SJCRH30 (cell line): ENCODE data around the gene NTM. TPM values are rescaled to one million over a fixed set of nuclear protein-coding genes. Genes with fewer than 3 reads are reported as not detected.

Source experiments
- DNase-seq, 2 experiments: peaks; one replicate each; pipeline ENCODE4 v3.0.0-alpha.2; 2015 to 2020
- H3K27ac ChIP-seq: fragments of 250-450 bp; sonication (Bioruptor Pico); 2 replicates; pipeline ENCODE4 v1.5.1; 2020; ENCODE audit warnings: mild to moderate bottlenecking, moderate library complexity
- H3K27me3 ChIP-seq: fragments of 250-450 bp; sonication (Bioruptor Pico); 2 replicates; pipeline ENCODE4 v1.5.1; 2020; ENCODE audit warnings: mild to moderate bottlenecking, moderate library complexity
- H3K36me3 ChIP-seq: fragments of 250-450 bp; sonication (Bioruptor Pico); 2 replicates; pipeline ENCODE4 v1.5.1; 2020; ENCODE audit warnings: mild to moderate bottlenecking, moderate library complexity
- H3K4me1 ChIP-seq: fragments of 250-450 bp; sonication (Bioruptor Pico); 2 replicates; pipeline ENCODE4 v1.5.1; 2020; ENCODE audit warnings: mild to moderate bottlenecking, moderate library complexity
- H3K4me3 ChIP-seq: fragments of 250-450 bp; sonication (Bioruptor Pico); 2 replicates; pipeline ENCODE4 v1.5.1; 2020; ENCODE audit warnings: mild to moderate bottlenecking, moderate library complexity
- H3K9me3 ChIP-seq: fragments of 250-450 bp; sonication (Bioruptor Pico); replicated peaks from 2 replicates; pipeline ENCODE4 v1.5.1; 2020; ENCODE audit warnings: mild to moderate bottlenecking, moderate library complexity
- total RNA-seq: library from RNA; depleted of rRNA; stranded (reverse); fragments of >200 nt; shearing (Covaris generic); gene quantifications from 2 replicates; pipeline ENCODE4 v1.2.3, GENCODE V29; 2014

The NTM gene
- total RNA-seq, 1 experiment from 2014 or later, result not detected

DNA sequence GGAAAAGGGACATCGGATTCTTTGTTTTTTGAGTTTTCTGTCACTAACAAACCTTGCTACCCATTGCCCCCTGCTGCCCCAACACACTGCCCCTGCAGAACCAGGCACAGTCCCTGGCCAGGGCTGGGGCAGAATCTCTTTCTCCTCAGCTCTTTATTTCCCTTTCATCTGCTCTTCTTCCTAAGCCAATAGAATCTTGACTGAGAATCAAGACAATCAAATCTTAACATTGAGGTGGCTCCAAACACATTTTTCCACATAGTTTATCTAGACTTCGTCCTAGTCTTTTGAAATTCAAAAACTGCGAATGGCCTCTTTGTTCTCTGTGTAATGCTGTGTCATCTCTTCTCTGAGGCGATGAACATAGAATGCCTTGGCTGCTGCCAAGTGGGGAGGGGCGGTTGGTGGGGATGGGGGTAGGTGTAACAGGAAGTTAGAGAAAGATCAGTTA is 16.1 kb upstream of the NTM start:
- H3K4me1 ChIP-seq, result no peaks in the 10 kb centered on the region
- no peaks in the 10 kb centered on the region for H3K9me3 ChIP-seq
- H3K27me3 ChIP-seq, result no peaks in the 10 kb centered on the region
- no peak overlapping the region for H3K4me3 ChIP-seq
- H3K27ac ChIP-seq, result no peak overlapping the region
- no peaks in the 10 kb centered on the region for H3K36me3 ChIP-seq
- DNase-seq, result no peak

GRCh38 chr11:131356206-131356605 is 14.2 kb upstream of the NTM start:
- Histone ChIP-seq H3K27ac (no peak overlapping the region), H3K36me3 (no peaks in the 10 kb centered on the region), H3K27me3 (no peaks in the 10 kb centered on the region), H3K4me1 (no peaks in the 10 kb centered on the region), H3K9me3 (no peaks in the 10 kb centered on the region), H3K4me3 (no peak overlapping the region)
- peak; percentile 25 to 38 for DNase-seq

DNA sequence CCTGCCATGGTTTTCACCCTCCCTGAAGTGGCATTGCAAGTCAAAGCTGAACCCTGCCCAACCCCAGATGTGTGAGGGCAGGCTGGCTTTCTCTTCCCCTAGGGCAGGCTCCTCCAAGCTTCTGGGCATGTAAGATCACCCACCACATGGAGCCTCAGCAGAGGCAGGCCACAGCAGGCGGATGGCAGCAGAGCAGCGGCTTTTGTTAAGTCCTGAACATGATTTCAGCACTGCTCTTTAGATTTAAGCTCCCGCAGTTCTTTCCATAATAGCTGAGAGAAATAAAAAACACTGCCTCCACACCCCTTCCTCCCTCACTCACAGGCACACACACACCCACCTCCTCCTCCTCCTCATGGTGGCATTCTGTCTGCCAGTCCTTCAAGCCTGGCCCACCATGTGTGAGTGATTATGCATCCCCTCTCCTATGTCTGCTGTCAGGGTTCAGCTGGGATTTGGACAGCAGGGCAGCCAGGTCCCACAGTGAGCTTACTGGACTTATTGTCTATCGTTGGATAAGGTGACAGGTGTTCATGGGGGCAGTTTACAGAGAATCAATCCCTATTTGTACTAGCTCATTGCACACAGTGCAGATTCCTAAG is 5.0 kb upstream of the NTM start:
- Histone ChIP-seq H3K4me1 (no peaks in the 10 kb centered on the region), H3K27ac (no peak overlapping the region), H3K36me3 (no peaks in the 10 kb centered on the region), H3K4me3 (no peak overlapping the region), H3K9me3 (no peaks in the 10 kb centered on the region), H3K27me3 (no peaks in the 10 kb centered on the region)
- no peak for DNase-seq

- H3K9me3 ChIP-seq, result no peaks in the 10 kb centered on the region
- H3K36me3 ChIP-seq, result no peaks in the 10 kb centered on the region
- no peak overlapping the region for H3K4me3 ChIP-seq
- no peak for DNase-seq
- no peaks in the 10 kb centered on the region for H3K27me3 ChIP-seq
- no peak overlapping the region for H3K27ac ChIP-seq
- H3K4me1 ChIP-seq, result no peaks in the 10 kb centered on the region
Observed at GRCh38 chr11:131370901-131371790, 731 bp downstream of the NTM start.

- Histone ChIP-seq H3K4me1 (no peaks in the 10 kb centered on the region), H3K4me3 (no peak overlapping the region), H3K27ac (no peak overlapping the region), H3K9me3 (no peaks in the 10 kb centered on the region), H3K27me3 (no peaks in the 10 kb centered on the region), H3K36me3 (no peaks in the 10 kb centered on the region)
- DNase-seq, result no peak
Observed at GRCh38 chr11:131371791-131372104, 1.3 kb downstream of the NTM start.

DNA sequence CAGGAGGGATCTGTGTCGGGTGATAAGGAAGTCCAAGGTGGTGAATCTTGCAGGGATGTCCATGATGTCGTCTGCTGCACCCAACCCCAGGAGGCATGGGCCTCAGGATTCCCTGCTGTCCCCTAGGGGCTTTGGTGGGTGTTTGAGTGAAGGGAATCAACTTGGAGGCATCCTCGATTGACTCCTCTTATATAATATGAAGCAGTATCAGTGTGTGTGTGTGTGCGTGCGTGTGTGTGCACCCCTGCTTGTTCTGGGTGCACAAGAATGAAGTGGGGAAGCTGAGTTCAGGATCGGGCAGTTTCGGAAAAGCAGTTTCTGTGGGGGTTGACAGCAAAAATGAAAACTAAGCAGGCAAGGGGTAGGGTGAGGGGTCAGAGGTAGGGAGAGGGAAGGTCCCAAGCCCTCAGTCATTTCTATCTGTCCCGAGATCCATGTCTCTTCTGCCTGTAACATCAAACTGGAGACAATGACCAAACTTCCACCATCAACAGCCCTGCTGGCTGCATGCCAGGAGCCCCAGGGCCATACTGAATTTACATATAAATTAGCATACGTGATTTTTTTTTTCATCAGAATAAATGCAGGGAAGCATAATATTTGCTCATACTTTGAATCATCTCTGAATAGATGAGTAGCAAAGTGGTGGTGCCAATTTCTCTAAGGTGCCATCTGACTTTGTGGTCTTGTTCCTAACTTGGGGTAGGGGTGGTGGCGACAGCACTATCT is 2.0 kb downstream of the NTM start:
- Histone ChIP-seq H3K27me3 (no peaks in the 10 kb centered on the region), H3K4me3 (no peak overlapping the region), H3K36me3 (no peaks in the 10 kb centered on the region), H3K4me1 (no peaks in the 10 kb centered on the region), H3K9me3 (no peaks in the 10 kb centered on the region), H3K27ac (no peak overlapping the region)
- peak in 1 of 2 experiments; percentile 1 for DNase-seq

DNA sequence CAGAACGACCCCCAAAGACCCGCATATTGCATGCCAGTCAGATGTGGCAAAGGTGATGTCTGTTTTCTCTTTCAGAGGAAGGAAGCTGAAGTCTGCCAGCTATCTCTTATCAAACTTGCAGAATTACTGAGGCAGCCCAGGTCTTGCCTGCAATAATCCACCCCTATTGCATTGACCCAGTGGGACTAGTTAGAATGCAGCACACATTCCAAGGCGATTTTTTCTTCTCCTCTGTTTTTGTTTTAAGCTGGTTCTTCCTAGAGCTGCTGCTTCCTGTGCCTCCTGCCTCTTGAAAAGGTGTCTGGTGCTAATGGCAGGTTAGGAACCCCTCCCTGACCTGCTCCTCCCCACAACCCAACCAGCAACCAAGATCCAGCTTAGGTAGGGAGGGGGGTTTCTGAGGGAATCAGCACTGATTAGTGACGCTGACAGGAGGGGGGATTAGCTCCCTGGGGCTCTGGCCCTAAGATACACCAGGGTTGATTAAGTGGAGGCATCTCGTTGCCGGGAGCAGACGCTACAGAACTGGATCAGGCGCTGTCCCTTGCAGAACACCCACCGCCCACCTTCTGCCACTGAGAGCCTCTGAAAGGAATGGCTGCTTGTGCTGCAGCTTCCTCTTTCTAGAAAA is 2.8 kb downstream of the NTM start:
- Histone ChIP-seq H3K4me1 (no peaks in the 10 kb centered on the region), H3K9me3 (no peaks in the 10 kb centered on the region), H3K27ac (no peak overlapping the region), H3K4me3 (no peak overlapping the region), H3K27me3 (no peaks in the 10 kb centered on the region), H3K36me3 (no peaks in the 10 kb centered on the region)
- DNase-seq, result no peak

DNA sequence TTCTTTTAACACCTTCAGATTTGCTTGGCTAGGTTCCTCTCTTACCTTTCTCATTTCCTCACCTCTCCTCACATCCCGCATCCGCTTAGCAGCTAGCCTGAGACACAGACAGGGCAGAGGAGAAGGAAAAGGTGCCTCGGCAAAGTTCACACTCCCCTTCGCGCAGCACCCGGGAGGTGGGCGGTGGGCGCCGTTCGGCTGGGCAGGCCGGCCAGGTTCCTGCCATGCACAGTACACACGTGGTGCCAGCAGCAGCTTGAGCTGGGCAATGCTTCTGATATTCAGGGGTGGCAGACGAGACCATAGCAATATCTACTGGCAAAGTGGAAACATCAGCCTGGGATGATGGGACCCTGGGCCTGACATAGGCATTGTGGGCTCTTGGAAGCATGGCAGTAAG is 3.3 kb downstream of the NTM start:
- H3K27me3 ChIP-seq, result no peaks in the 10 kb centered on the region
- H3K27ac ChIP-seq, result no peak overlapping the region
- H3K4me1 ChIP-seq, result no peaks in the 10 kb centered on the region
- H3K36me3 ChIP-seq, result no peaks in the 10 kb centered on the region
- H3K4me3 ChIP-seq, result no peak overlapping the region
- no peak for DNase-seq
- no peaks in the 10 kb centered on the region for H3K9me3 ChIP-seq

- no peak overlapping the region for H3K4me3 ChIP-seq
- DNase-seq, result no peak
- H3K9me3 ChIP-seq, result no peaks in the 10 kb centered on the region
- no peak overlapping the region for H3K27ac ChIP-seq
- H3K36me3 ChIP-seq, result no peaks in the 10 kb centered on the region
- H3K27me3 ChIP-seq, result no peaks in the 10 kb centered on the region
- H3K4me1 ChIP-seq, result no peaks in the 10 kb centered on the region
Observed at GRCh38 chr11:131375421-131375820, 5.0 kb downstream of the NTM start.

- Histone ChIP-seq H3K27ac (no peak overlapping the region), H3K27me3 (no peaks in the 10 kb centered on the region), H3K9me3 (no peaks in the 10 kb centered on the region), H3K36me3 (no peaks in the 10 kb centered on the region), H3K4me1 (no peaks in the 10 kb centered on the region), H3K4me3 (no peak overlapping the region)
- DNase-seq, result no peak
Observed at GRCh38 chr11:131375915-131376314, 5.5 kb downstream of the NTM start.

- Histone ChIP-seq H3K36me3 (no peaks in the 10 kb centered on the region), H3K4me1 (no peaks in the 10 kb centered on the region), H3K27ac (no peak overlapping the region), H3K4me3 (no peak overlapping the region), H3K9me3 (no peaks in the 10 kb centered on the region), H3K27me3 (no peaks in the 10 kb centered on the region)
- DNase-seq, result no peak
Observed at GRCh38 chr11:131378931-131379330, 8.5 kb downstream of the NTM start.

- Histone ChIP-seq H3K27ac (no peak overlapping the region), H3K9me3 (no peaks in the 10 kb centered on the region), H3K27me3 (no peaks in the 10 kb centered on the region), H3K4me1 (no peaks in the 10 kb centered on the region), H3K36me3 (no peaks in the 10 kb centered on the region), H3K4me3 (no peak overlapping the region)
- no peak for DNase-seq
Observed at GRCh38 chr11:131385763-131386390, 15.5 kb downstream of the NTM start.

DNA sequence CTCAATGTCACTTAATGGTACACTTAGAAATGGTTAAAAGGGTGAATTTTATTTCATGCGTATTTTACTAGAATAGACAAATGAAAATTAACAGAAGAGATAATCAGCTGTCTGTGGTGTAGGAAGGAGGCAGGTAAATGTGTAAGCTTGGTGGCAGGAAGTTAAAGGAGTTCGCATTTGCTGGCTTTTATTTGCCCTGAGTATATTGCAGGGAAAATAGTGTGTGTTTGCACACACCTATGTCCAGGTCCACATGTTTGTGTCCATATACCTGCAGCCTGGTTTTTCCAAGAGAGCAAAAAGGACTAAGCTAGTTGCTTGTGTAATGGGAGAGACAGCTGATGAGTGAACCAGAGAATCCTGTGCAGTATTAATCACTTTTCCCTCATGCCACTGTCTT is 16.0 kb downstream of the NTM start:
- no peak overlapping the region for H3K27ac ChIP-seq
- DNase-seq, result no peak
- no peaks in the 10 kb centered on the region for H3K36me3 ChIP-seq
- no peak overlapping the region for H3K4me3 ChIP-seq
- H3K27me3 ChIP-seq, result no peaks in the 10 kb centered on the region
- H3K4me1 ChIP-seq, result no peaks in the 10 kb centered on the region
- H3K9me3 ChIP-seq, result no peaks in the 10 kb centered on the region

DNA sequence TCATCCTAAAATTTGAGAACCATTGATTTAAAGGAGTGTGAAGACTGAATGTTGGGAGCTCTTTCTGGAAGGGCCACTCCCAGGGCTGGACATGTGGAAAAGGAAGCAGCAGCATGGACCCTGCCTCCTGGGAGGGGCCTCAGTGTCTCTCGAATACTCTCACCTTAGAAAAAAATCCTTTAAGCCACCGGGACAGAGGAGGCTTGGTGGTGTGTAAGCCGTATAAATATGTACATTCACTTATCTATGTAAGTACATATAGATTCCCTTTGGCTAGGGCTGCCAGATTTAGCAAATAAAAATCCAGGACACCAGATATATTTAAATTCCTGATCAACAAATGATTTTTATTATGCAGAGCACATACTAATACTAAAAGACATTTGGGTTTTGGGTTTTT is 17.6 kb downstream of the NTM start:
- Histone ChIP-seq H3K36me3 (no peaks in the 10 kb centered on the region), H3K9me3 (no peaks in the 10 kb centered on the region), H3K27me3 (no peaks in the 10 kb centered on the region), H3K4me3 (no peak overlapping the region), H3K4me1 (no peaks in the 10 kb centered on the region), H3K27ac (no peak overlapping the region)
- no peak for DNase-seq

GRCh38 chr11:131389582-131389981 is 19.2 kb downstream of the NTM start:
- no peaks in the 10 kb centered on the region for H3K27me3 ChIP-seq
- no peaks in the 10 kb centered on the region for H3K4me1 ChIP-seq
- no peak overlapping the region for H3K27ac ChIP-seq
- H3K4me3 ChIP-seq, result no peak overlapping the region
- no peaks in the 10 kb centered on the region for H3K9me3 ChIP-seq
- DNase-seq, result no peak
- H3K36me3 ChIP-seq, result no peaks in the 10 kb centered on the region
